Neuron (in vitro differentiated cells): ENCODE measurements around the gene MYMX.
"Not testable (repeated sequence)": the region's sequence is repeated elsewhere in the genome, so short reads cannot be mapped to it uniquely, and the experiment has no call there.

ENCODE experiments used
- H2AFZ ChIP-seq: one replicate; pipeline ENCODE4 v1.6.1; 2013; ENCODE audit warnings: low read depth, mild to moderate bottlenecking, inconsistent platforms, low read length, moderate library complexity
- H3K27me3 ChIP-seq: one replicate; pipeline ENCODE4 v1.6.1; 2013; ENCODE audit warnings: low read length; ENCODE audit not compliant: insufficient read depth
- H3K36me3 ChIP-seq: one replicate; pipeline ENCODE4 v1.6.1; 2013; ENCODE audit warnings: low read length; ENCODE audit not compliant: insufficient read depth
- H3K4me1 ChIP-seq: one replicate; pipeline ENCODE4 v1.6.1; 2013; ENCODE audit warnings: low read length; ENCODE audit not compliant: insufficient read depth
- H3K4me3 ChIP-seq: 2 replicates; pipeline ENCODE4 v1.5.1; 2013; ENCODE audit warnings: mild to moderate bottlenecking, low read length, moderate library complexity
- H3K9me3 ChIP-seq: one replicate; pipeline ENCODE4 v1.6.1; 2013; ENCODE audit warnings: low read length

Gene MYMX

DNA sequence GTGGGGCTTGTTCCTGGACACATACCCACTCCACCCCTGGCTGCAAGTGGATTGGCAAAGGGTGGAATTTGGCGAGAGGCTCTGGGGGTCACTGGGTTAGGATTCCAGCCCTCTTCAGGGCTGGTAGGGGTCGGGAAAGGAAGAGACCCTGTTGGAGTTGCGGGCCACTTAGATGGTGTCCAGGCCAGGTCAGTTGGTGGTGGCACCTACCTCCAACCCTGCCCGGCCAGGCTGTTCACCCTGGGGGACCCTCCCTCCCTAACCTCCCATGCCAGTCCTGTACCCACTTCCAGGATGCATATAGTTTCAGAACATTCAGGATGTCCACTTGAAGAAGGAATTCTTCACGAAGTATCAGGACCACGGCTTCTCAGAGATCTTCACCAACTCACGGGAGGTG is 37.1 kb upstream of the MYMX start:
- Histone ChIP-seq H2AFZ (no peak overlapping the region), H3K27me3 (no peaks in the 10 kb centered on the region), H3K9me3 (no peaks in the 10 kb centered on the region), H3K36me3 (no peaks in the 10 kb centered on the region), H3K4me3 (no peak overlapping the region), H3K4me1 (no peaks in the 10 kb centered on the region)

DNA sequence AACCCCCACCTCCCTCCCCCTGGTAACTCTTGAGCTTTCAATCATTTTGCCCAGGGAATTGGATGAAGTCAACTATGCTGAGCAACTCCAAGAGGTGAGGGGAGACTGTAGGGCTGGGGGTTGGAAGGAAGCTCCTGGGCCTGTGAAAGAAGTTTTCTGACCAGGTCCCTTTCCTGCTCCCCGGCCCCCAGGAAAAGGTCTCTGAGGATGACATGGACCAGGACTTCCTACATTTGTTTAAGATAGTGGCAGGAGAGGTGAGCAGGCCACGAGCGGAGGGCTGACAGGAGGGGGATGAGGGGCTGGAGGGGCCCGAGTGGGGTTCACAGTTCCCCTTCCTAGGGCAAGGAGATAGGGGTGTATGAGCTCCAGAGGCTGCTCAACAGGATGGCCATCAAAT is 36.3 kb upstream of the MYMX start:
- H3K36me3 ChIP-seq = no peaks in the 10 kb centered on the region
- no peak overlapping the region for H2AFZ ChIP-seq
- no peak overlapping the region for H3K4me3 ChIP-seq
- H3K9me3 ChIP-seq = no peaks in the 10 kb centered on the region
- no peaks in the 10 kb centered on the region for H3K27me3 ChIP-seq
- no peaks in the 10 kb centered on the region for H3K4me1 ChIP-seq

DNA sequence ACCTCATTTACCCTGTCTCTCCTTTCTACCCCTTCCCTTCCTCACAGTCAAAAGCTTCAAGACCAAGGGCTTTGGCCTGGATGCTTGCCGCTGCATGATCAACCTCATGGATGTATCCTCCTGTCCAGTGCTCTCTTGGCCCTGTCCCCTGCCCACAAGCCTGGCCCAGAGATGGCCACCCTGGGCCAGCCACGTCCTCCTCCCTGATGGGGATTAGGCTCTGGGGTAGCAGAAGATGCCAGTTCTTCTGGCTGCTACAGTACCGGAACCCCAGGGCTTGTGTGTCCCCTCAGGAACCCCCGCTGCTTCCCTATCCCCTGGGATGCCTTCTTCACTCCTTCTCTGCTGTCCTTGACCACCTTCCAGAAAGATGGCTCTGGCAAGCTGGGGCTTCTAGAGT is 35.8 kb upstream of the MYMX start:
- H3K9me3 ChIP-seq = no peaks in the 10 kb centered on the region
- H2AFZ ChIP-seq = no peak overlapping the region
- H3K4me1 ChIP-seq = peaks cover 2% of the 10 kb centered on the region
- no peak overlapping the region for H3K4me3 ChIP-seq
- no peaks in the 10 kb centered on the region for H3K36me3 ChIP-seq
- H3K27me3 ChIP-seq = no peaks in the 10 kb centered on the region

DNA sequence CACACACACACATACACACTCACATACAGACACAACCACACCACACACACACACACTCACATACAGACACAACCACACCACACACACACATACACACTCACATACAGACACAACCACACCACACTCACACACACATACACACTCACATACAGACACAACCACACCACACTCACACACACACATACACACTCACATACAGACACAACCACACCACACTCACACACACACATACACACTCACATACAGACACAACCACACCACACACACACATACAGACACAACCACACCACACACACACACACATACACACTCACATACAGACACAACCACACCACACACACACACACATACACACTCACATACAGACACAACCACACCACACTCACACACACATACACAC is 34.9 kb upstream of the MYMX start:
- H3K27me3 ChIP-seq, H3K36me3 ChIP-seq, H2AFZ ChIP-seq, H3K4me1 ChIP-seq, H3K4me3 ChIP-seq, H3K9me3 ChIP-seq: not testable (repeated sequence)

DNA sequence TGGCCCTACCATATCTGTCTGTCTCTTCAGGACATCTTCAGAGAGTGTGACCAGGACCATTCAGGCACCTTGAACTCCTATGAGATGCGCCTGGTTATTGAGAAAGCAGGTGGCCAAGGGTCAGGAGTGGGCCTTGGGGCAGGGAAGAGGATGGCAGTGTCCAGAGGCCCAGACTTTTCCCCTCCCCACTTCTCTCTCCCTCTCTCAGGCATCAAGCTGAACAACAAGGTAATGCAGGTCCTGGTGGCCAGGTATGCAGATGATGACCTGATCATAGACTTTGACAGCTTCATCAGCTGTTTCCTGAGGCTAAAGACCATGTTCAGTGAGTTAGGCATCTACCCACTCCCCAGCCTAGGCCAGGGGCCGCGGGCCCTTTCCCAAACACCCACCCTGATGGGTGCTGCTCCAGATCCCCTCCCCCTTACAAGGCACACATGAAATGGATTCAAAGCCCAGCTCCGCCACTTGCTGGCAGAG is 33.8 kb upstream of the MYMX start:
- no peak overlapping the region for H3K4me3 ChIP-seq

DNA sequence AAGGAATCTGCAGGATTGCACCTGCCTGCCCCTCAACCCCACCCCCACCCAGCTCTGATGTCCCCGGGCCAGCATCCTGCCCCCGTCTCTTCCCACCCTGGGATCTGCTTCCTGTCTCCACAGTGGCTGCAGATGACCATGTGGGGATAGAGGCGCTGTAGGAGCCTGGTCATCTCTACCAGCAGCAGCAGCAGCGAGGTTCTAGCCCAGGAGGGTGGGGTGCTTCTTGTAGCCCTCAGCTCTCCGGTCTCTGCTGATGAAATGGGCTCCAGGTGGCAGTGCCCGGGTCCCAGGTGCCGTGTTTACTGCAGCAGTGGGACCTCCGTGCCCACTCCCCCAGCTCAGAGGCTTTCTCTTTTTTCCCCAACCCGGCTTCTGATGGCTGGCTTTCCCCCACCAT is 32.9 kb upstream of the MYMX start:
- Histone ChIP-seq H3K9me3 (no peaks in the 10 kb centered on the region), H3K4me1 (peaks cover 7% of the 10 kb centered on the region), H3K4me3 (no peak overlapping the region), H3K27me3 (no peaks in the 10 kb centered on the region), H3K36me3 (no peaks in the 10 kb centered on the region), H2AFZ (no peak overlapping the region)

More for the DNA sequence above, 33.8 kb upstream of the MYMX start:
- Histone ChIP-seq H3K9me3 (no peaks in the 10 kb centered on the region), H3K4me1 (peaks cover 7% of the 10 kb centered on the region), H3K36me3 (no peaks in the 10 kb centered on the region), H2AFZ (no peak overlapping the region), H3K27me3 (no peaks in the 10 kb centered on the region)

DNA sequence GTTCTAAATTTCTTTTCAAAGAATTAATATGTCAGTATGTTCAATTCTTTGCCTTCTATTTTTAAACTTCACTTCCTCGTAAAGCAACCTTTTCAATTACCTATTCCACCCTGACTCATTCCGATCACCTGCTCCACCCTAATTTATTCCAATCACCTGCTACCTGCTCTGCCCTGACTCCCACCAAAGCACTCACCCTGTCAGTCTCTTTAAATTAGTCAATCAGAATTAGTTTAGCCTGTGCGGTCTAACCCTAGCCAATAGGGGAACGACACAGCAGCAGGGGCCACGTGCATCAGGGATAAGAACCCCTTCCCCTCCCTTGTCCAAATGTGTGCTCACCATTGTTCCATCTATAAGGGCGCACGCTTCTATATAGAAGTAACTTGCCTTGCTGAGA is 31.4 kb upstream of the MYMX start:
- not testable (repeated sequence) for H3K4me3 ChIP-seq, H3K36me3 ChIP-seq, H3K27me3 ChIP-seq, H2AFZ ChIP-seq, H3K9me3 ChIP-seq, H3K4me1 ChIP-seq

DNA sequence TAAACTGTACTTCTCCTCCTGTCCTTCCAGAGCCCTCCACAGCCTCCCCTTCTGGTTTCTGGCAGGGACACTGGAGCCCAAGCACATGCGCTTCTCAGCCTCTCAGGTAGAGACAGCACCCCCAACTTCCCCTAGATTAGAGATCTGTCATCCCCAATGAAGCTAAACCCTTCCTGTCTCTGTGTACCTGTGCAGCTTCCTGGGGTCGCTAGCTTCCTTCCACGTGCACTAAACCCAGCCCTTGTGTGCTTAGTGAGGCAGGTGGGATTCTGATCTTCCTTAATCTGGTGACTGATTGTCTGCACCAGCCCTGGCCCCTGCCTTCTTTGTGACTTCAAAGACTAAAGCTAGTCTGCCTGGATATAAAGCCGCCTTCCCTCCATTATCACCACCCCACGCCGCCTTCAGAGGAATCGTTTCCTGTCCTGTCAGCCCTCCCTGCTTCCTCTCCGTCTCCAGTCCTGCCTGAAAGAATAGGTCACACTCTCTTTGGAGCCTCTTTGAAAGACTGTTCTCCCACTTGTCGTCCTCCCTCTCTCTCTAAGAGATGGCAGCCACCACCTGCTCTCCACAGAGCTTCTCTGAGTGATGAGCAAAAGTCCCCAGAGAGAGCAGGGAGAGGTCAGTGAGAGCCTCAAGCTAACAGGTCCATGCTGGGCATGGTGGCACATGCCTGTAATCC is 30.6 kb upstream of the MYMX start:
- Histone ChIP-seq H3K4me1 (peaks cover 7% of the 10 kb centered on the region), H3K9me3 (no peaks in the 10 kb centered on the region), H3K4me3 (no peak overlapping the region), H3K27me3 (no peaks in the 10 kb centered on the region), H2AFZ (no peak overlapping the region), H3K36me3 (no peaks in the 10 kb centered on the region)

DNA sequence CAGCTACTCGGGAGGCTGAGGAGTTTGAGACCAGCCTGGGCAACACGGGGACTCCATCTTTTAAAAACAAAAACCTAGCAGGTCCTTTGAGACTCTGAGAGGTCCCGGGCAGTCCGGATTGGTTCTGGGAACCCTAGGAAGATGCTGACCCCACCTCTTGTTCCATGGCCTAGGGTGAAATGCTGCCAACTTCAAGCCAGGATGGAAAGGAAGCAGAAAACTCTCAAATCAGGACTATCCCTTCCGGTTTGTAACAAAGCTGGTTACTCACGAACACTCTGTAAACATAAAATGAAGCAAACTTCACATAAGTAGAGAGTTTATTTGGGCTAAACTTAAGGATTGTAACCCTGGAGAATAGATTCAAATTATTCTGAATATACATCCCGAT is 30.1 kb upstream of the MYMX start:
- Histone ChIP-seq H3K27me3 (no peaks in the 10 kb centered on the region), H3K36me3 (no peaks in the 10 kb centered on the region), H3K9me3 (no peaks in the 10 kb centered on the region), H3K4me3 (no peak overlapping the region), H2AFZ (no peak overlapping the region), H3K4me1 (peaks cover 7% of the 10 kb centered on the region)

DNA sequence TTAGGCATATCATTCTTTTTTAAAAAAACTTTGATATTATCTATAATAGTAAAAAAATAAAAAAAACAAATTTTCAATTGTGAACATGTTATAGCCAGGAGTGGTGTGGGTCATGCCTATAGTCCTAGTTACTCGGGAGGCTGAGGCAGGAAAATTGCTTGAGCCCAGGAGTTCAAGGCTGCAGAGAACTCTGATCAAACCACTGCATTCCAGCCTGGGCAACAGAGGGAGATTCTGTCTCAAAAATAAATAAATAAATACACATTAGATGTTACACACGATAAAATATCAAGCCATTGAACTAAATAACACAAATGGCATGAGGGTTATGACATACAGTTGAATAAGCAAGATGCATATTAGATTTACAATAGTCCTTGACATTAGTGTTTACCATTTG is 27.9 kb upstream of the MYMX start:
- Histone ChIP-seq H3K4me3 (no peak overlapping the region), H3K4me1 (peaks cover 7% of the 10 kb centered on the region), H3K9me3 (no peaks in the 10 kb centered on the region), H2AFZ (no peak overlapping the region), H3K36me3 (no peaks in the 10 kb centered on the region), H3K27me3 (no peaks in the 10 kb centered on the region)

DNA sequence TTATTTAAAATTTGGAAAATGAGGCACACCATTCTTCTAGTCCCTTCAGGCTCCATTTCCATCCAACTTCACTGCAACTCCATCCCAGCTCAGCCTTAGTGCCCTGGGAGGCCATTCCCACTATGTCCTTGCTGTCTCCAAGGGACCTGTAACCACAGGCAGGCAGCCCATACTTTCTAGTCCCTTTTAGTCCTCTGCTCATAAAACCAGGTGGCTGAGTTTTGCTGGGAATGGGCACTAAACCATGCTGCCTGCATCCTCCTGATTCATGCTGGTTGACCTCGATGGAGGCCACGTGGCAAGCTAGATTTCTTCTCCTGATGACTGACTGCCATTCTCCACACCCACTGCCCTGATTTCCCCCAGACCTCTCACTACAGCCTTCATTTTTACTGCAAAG is 27.5 kb upstream of the MYMX start:
- no peak overlapping the region for H2AFZ ChIP-seq
- no peaks in the 10 kb centered on the region for H3K36me3 ChIP-seq
- H3K9me3 ChIP-seq = no peaks in the 10 kb centered on the region
- peaks cover 7% of the 10 kb centered on the region for H3K4me1 ChIP-seq
- peaks cover under 1% of the 10 kb centered on the region for H3K27me3 ChIP-seq
- H3K4me3 ChIP-seq = no peak overlapping the region

DNA sequence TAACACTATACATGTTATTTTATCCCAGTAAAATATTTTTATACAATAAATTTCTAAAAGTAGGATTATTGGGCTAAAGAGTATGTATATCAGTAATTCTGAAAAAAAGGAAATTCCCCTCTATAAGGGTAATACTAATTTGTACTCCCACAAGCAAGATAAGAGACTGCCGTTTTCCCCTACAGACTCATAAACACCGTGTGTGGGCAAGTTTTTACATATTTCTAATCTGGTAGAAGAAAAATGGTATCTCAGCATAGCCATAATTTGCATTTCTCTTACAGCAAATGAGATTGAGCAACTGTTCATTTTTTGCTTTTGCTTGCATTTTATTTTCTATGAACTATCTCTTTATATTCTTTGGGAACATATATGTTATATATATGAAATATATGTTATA is 26.0 kb upstream of the MYMX start:
- no peaks in the 10 kb centered on the region for H3K36me3 ChIP-seq
- no peak overlapping the region for H2AFZ ChIP-seq
- peaks cover 7% of the 10 kb centered on the region for H3K4me1 ChIP-seq
- H3K9me3 ChIP-seq = no peaks in the 10 kb centered on the region
- H3K27me3 ChIP-seq = peaks cover 5% of the 10 kb centered on the region
- no peak overlapping the region for H3K4me3 ChIP-seq

DNA sequence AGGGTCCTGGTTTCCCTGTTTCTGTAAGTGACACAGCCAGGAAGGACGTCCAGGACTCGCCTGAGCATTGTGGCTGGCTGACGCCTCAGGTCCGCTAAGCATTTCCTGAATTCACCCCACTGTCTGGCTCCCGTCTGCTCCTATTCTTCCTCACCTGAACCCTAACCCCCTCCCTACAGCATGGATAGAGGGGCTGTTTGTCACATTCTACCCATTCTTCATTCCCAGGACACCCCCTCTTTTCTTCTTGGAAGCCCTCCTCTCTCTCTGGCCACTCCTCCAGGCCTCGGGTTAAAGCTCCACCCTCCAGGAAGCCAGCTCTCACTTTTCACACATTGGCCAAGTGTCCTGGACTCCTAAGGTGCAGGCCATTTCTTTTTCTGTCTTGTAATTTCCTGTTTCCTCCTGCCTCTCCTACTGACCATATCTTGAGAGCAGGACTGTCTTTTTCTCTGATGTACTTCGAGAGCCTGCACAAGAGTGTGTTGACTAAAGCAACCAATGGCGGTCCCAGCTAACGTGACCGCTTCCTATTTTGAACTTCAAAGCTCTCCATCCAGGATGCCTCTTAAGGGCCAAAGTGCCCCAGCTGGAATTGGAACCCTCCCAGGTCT is 24.2 kb upstream of the MYMX start:
- Histone ChIP-seq H3K4me3 (no peak overlapping the region), H2AFZ (no peak overlapping the region), H3K9me3 (no peaks in the 10 kb centered on the region), H3K36me3 (no peaks in the 10 kb centered on the region), H3K27me3 (peaks cover 5% of the 10 kb centered on the region), H3K4me1 (no peaks in the 10 kb centered on the region)
